ENCODE results near the gene DSG4.
"Not testable (repeated sequence)": the region's sequence is repeated elsewhere in the genome, so short reads cannot be mapped to it uniquely, and the experiment has no call there.

The DSG4 gene, protein sequence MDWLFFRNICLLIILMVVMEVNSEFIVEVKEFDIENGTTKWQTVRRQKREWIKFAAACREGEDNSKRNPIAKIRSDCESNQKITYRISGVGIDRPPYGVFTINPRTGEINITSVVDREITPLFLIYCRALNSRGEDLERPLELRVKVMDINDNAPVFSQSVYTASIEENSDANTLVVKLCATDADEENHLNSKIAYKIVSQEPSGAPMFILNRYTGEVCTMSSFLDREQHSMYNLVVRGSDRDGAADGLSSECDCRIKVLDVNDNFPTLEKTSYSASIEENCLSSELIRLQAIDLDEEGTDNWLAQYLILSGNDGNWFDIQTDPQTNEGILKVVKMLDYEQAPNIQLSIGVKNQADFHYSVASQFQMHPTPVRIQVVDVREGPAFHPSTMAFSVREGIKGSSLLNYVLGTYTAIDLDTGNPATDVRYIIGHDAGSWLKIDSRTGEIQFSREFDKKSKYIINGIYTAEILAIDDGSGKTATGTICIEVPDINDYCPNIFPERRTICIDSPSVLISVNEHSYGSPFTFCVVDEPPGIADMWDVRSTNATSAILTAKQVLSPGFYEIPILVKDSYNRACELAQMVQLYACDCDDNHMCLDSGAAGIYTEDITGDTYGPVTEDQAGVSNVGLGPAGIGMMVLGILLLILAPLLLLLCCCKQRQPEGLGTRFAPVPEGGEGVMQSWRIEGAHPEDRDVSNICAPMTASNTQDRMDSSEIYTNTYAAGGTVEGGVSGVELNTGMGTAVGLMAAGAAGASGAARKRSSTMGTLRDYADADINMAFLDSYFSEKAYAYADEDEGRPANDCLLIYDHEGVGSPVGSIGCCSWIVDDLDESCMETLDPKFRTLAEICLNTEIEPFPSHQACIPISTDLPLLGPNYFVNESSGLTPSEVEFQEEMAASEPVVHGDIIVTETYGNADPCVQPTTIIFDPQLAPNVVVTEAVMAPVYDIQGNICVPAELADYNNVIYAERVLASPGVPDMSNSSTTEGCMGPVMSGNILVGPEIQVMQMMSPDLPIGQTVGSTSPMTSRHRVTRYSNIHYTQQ

DNA sequence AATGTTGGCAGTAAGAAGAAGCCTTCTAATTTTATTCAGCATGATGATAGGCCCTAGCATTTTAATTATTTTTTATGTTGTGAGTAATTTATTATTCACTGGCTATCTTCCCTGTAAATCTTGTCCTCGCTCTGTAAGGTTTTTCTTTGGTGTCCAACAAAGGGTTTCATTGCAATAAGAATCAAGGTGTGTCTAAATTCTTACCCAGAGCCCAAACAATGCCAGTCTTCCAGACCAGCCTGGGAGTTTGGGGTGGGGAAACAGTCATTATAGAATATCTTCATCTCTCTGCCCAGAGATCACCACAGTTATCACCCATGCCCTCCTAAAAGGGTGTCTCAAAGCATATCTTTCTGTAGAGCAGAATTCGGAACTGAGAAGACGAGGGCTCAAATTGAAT lies at the start of gene DSG4:
DSG4 (plus strand) TSS at position 301 of the 400 bp plus-strand sequence. CDS start 135 bp downstream, outside the sequence.
- no peak for DNase-seq

DNA sequence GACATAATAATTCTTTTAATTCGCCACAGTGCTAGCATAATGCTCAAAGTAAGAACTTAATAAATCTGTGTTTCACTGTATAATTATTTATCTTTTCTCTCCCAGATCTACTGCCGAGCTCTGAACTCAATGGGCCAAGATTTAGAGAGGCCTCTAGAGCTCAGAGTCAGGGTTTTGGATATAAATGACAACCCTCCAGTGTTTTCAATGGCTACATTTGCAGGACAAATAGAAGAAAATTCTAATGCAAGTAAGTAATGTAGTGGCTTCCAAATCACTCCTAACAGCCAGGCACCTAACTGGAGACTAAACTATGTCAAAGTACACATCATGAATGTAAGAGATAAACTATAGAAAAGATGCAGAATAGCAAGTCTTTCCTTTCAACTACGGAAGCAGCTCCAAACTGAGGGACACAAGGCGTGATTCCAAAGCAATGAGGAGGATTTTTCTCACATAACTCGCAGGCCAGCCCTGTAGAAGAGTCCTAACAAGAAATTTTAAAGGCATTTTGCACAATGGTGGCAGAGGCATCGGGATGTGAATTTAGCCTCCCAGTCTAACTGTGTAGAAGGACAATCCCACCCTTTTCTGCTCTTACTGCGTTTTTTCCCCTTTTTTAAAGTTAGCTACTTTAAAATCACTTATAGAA lies 46.7 kb upstream of the DSG4 start:
- no peak for DNase-seq

DNA sequence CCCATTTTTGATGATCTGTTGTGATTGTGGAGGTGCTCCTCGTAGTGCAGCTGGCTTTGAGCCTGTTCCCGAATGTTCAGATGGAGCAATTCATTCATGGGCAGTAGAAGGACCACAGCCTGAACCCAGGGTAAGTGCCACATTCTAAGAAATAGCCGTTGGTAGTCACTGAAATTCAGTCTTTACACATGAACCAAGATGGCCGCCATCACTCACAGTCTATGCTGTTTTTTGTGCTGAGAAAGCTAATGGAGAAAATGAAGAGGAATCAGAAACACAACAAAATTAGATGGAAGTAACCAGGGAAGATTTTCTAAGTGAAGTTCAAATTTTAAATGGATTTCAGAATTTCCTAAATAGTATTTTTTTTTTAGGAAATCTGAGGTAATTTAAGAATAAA lies 33.1 kb upstream of the DSG4 start:
- DNase-seq, result no peak

DNA sequence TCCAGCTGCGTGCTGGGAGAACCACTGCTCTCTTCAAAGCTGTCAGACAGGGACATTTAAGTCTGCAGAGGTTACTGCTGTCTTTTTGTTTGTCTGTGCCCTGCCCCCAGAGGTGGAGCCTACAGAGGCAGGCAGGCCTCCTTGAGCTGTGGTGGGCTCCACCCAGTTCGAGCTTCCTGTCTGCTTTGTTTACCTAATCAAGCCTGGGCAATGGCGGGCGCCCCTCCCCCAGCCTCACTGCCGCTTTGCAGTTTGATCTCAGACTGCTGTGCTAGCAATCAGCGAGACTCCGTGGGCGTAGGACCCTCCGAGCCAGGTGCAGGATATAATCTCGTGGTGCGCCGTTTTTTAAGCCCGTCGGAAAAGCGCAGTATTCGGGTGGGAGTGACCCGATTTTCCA lies 23.2 kb upstream of the DSG4 start:
- not testable (repeated sequence) for DNase-seq

DNA sequence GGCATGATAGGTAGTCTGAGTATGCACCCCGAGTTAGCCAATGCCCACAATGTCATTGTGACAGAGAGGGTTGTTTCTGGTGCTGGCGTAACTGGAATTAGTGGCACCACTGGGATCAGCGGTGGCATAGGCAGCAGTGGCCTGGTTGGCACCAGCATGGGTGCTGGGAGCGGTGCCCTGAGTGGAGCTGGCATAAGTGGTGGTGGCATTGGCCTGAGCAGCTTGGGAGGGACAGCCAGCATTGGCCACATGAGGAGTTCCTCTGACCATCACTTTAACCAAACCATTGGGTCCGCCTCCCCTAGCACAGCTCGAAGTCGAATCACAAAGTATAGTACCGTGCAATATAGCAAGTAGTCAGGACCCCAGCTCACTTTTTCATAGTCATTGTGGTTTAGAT lies 21.6 kb upstream of the DSG4 start:
- DNase-seq, result no peak

DNA sequence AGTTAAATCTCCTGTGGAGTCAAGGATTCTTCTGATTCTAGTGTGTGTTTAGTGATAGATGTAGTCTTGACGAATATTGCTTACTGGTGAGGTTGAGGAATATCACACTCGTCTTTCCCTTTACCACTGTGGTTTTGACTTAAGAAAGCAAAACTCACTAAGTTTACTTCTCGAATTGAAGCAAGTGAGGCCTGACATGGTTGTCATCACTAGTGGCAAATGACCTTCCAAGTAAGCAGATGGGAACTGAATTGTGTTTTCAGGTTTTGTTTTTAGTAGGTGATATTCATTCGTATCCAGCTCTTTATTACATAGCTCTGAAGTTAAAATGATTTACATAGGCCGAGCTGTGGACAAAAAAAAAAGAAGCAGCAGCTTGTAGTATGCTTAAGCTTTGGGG lies 20.6 kb upstream of the DSG4 start:
- no peak for DNase-seq

DNA sequence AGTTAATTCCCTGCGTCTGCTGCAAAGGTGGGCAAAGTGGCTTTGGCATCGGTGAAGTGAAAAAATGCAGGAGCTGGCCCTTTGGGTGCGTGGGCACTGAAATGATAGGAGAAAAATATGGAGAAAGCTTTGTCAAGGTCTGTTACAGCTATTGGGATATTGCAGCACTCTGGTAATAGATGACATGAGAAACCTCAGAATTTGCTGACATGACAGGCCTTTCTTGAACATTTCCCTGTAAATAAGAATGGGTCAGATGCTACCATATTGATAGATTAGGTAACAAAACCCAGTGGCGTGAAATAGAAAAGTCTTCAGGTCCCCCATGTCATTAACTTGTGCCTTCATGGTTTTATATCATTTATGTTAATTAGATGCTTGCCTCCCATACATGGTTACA lies 12.4 kb upstream of the DSG4 start:
- DNase-seq, result no peak

DNA sequence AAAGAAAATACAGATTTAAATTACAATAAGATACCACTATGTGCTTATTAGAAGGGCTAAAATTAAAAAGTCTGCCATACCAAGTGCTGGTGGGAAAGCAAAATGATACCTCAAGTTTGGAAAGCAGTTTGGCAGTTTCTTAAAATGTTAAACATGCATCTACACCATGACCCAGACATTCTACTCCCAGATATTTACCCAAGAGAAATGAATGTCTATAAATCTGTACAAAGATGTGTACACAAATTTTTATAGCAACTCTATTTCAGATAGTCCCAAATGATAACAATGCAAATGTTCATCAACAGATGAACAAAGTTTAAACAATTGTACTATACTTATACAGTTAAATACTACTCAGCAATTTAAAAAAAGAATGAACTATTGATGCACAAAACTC lies 7.1 kb upstream of the DSG4 start:
- no peak for DNase-seq

DNA sequence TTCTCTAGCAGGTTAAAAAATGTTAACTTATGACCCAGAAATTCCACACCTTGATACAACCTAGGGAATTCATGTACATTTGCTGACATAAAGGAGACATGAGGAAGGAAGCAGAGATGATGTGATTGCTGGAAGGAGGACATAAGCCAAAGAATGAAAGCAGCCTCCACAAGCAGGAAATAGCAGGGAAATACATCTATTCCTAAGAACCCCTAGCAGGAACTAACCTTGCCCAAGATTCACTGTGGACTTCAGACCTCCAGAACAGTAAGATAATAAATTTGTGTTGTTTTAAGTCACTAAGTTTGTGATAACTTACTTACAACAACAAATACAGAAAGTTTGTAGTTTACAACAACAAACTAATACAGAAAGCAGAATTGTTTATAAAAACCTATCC lies 4.6 kb upstream of the DSG4 start:
- DNase-seq, result no peak

DNA sequence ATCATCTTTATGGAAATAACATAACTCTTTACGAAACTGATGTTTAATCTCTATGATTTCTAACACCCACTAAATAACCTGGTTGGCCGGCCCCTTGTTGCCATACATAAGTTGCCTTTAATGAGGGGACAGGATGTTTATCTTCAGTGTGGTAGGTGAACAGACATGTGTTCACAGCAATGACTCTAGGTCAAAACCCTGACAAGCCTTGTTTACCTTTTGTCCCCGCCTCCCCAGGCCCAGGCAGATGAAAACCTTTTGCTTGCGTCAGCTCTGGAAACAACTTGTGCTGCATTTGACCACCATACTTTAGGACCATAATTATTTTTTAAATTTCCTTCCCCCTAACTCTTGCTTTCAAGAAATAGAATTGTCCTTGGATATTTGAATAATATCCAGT lies 2.9 kb upstream of the DSG4 start:
- no peak for DNase-seq

DNA sequence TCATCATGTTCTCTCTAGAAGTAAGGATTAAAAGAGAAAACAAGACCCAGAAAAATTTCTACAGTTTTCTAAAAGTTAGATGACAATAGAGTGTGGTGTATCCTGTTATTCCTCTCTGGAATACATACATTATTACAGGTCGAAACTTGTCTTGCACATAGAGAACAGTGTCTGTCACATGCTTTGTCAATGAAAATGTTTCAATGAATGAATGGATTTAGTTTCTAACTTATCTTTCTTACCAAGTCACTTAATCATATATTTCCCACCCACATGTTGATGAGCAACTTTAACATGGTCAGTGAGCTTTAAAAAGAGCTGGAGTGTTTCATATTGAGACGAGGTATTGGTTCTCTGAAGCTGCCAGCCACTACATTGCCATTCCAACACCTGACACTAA lies 4.3 kb downstream of the DSG4 start:
- DNase-seq, result no peak

DNA sequence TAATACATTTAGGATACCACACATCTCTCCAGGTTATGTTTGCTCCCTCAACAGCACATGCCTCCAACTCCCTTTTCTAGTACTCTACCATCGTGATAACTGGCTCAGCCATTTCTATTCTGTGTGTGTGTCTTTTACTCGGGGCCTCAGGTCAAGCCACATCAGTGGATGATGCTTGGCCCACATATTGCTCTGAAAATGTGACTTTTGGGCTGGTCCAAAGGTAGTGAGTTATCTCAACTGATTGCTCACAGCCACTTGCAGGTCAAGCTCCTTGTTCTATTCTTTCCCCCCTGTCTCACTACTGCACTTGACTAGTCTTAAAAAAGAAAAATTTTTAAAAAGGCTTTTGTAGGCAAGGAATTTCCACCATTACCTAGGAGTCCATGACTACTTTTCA lies 5.5 kb downstream of the DSG4 start:
- no peak for DNase-seq

DNA sequence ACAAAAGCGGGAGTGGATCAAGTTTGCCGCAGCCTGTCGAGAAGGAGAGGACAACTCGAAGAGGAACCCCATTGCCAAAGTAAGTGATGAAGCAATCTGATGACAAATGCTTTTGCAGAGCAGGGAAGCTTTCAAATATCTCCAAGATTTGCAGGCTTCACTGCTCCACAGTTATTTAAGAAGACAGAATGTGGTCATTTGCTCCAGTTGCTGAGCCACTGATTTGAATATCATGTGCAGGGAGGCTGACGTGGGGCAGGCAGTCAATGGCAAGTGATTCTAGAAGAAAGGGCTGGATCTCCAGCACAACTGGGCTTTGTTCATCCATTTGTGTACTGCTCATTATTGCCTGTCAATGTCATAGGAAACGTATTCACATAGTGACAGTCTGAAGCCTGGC lies 10.2 kb downstream of the DSG4 start:
- DNase-seq, result no peak

DNA sequence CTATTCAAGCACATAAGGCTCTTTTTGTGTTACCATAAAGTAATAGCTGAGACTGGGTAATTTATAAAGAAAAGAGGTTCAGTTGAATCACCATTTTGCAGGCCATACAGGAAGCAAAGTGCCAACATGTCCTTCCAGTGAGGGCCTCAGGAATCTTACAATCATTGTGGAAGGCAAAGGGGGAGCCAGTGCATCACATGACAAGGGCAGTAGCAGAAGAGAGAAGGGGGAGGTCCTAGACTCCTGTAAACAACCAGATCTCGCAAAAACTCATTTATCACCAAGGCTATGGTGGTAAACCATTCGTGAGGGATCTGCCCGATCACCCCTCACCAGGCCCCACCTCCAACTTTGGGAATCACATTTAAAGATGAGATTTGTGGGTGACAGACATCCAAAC lies 16.7 kb downstream of the DSG4 start:
- DNase-seq, result no peak

DNA sequence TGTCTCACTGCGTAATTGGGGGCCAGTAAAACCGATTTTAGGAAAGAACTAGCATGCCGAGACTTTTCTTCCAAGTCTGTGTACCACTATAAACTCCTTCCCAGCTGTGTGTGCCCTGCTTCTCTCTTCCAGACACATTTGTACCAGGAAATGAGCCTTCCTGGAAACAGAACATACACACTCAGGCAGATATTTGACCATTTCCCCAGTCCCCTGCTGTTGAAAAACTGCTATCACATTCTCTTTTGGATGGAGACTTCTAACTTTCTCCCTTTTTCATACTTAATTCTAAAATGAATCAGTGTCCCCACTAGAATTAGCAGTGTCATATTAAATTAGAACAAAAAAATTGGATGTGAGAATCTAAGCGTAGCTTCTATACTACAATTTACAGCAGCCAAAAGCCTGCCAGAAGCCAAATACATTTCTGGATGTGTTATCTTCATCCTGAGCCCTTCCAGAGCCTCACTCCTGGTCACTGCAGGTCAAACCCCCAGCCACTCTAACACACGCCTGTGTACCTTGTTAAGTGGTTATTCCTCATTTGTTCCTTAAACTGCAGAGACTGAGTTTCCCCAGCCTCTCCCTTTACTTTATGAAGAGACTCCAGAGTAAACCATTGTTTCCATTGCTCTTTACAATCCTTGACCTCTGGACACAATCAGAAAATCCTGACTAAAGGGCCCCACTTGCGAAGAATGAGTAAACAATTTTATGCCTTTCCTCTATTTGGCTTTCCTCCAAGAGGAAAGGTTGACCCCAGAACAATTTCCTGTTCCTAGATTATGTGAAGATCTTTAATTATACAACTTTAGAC lies 20.4 kb downstream of the DSG4 start:
- DNase-seq, result no peak

DNA sequence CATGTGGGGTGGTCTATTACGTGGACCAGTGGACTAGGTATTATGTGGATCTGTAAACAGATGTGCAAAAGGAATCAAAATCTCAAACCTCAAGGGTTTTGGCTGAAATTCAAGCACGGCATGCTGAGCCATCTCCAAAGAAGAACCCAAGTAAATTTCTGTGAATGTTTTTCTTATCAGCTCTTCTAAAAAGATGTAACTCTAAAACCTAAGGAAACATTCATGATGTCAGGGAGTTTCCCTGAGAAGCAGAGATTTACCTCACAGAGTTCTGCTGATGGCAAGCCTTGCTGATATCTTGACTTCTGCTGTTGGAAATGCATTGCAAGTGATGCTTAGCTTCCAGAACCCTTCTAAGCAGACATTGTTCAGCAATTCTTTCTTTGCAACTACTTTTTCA lies 21.6 kb downstream of the DSG4 start:
- no peak for DNase-seq

DNA sequence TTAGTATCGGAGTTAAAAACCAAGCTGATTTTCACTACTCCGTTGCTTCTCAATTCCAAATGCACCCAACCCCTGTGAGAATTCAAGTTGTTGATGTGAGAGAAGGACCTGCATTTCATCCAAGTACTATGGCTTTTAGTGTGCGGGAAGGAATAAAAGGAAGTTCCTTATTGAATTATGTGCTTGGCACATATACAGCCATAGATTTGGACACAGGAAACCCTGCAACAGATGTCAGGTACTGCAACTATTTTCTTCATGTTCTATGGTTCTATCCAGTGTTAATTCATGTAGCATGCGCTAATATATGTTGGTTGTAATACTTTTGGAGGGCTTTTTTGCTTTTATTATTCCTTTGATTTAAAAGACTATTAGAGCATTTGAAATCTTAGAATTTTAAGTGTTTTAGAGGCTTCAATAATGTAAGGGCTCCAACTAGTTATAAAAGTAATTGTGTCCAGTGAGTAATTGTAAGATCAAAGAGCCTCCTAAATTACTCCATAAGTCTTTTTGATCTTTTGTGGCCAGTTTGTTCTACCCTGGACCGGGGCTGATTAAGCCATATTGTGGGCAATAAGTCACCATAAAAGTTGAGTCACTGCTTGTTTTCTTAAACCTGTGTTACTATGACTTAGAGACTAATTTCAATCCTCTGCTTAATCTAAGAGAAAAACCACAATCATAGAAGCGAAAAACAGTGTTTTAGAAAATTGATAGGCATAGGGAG lies 22.9 kb downstream of the DSG4 start:
- DNase-seq, result no peak

DNA sequence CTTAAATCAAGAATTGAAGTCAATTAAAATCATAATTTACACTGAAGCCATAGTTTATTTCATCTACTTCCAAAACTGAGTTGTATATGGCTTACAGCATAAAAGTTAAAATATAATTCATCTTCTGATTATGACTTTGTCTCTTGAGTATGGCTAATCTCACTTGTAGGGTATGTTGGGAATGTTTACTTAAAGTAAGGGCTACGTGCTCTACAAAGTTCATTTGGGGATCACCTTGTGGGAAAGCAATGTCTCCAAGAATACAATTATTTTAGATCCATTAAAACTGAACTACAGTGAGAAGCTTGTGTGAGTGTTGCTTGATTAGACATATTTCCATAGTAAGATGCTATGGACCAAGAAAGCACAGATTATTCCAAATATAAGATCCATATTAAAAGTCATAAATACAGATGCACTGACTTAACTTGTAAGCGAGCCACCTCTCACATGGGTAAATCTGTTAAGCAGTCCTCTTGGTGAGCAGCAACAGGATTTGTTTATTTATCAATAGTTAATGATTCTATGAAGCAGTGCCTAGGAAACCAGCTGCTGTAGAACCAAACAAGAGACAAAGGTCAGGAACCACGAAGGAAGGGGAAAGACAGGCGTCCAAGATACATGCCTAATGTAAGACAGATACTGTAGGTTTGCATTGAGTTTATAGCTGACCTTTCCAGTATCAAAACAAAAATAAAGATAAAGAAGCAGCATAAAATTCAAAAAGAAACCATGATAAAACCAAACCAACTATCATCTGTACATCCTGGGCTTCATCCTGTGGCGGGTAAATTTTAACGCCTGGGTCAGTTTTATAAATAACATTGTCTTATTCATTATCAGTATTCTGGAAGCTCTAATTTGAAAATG lies 24.8 kb downstream of the DSG4 start:
- no peak for DNase-seq

DNA sequence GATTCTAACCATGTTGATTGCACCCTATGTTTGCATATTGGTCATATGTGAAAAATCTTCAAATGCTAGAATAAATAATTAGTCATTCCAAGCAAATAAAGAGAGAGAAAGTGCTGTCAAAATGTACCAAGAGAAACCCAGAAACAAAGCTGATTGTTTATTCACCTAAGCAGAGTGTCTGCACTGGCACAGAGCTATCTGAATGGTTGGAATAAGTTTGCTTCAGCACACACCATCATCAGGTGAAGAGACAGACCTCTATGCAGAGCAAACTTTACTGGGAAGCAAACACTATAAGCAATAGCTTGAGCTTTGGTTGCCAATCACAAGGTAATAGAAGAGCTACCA lies 25.4 kb downstream of the DSG4 start:
- no peak for DNase-seq

DNA sequence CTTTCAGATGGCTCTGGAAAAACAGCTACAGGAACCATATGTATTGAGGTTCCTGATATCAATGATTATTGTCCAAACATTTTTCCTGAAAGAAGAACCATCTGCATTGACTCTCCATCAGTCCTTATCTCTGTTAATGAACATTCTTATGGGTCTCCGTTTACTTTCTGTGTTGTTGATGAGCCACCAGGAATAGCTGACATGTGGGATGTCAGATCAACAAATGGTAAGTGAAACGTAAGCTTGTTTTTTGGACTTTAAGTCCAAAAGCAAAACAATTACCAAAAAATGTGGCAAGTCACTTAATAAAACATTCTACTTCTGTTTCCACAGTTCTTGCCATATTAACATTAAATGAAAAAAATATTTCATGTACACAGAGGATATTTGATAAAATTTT lies 26.8 kb downstream of the DSG4 start:
- DNase-seq, result no peak

DNA sequence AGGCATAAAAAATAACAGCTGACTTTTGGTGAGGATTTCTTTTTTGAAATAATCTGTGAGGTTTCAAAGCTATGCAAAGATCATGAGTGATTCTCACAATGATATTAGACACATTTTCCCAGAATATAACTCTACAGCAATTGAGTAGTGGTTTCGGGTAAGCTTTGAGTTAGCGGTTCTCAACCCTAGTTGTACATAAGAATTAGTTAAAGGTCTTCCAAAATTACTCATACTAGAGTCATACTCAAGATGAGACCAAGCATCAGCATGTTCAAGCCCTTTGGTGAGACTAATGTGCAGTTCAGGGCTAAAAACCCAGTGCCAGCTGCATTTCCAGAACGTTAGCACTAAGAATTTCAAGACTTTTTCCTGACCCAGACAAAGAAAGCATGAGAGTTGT lies 31.1 kb downstream of the DSG4 start:
- no peak for DNase-seq

Data from cerebellar nuclear complex (tissue), 1 donor.